Measurements from ENCODE around the gene SLC13A1. TPM values are rescaled to one million over a fixed set of nuclear protein-coding genes. Genes with fewer than 3 reads are reported as not detected.

The SLC13A1 gene
- total and polyA plus RNA-seq, 4 donors = not detected

DNA sequence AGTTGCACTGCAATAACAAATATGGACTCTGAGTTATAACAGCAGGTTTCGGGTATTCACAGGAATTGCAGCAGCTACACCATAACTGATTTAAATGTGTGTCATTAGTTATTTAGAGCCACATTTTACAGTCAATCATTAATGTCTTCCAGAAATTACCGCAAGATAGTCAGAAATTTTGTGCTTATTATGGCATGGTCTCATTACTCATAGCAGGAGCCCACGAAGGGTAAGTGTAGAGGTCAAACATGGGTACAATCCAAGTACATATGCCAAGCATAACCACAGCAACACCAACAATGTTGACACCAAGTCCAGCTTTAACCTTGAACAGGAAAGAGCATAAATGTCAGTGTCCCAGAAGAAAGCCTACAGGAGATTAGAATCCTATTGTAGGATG lies 84.4 kb downstream of the SLC13A1 start:
- Histone ChIP-seq H3K4me3 (no peak overlapping the region), H3K4me1 (ENCODE audit: control insufficient read depth in 5 of 5, insufficient read depth in 5 of 5, low read length in 5 of 5) (no peaks in the 10 kb centered on the region), H3K27me3 (ENCODE audit: control insufficient read depth in 3 of 3, insufficient read depth in 3 of 3, low read length in 2 of 3) (no peaks in the 10 kb centered on the region), H3K27ac (ENCODE audit: low read depth in 1 of 2, low read length in 1 of 2) (no peak overlapping the region), H3K9ac (ENCODE audit: insufficient read depth in 1 of 2, low read length in 2 of 2) (no peak overlapping the region), H3K36me3 (ENCODE audit: control insufficient read depth in 4 of 4, insufficient read depth in 4 of 4, low read length in 4 of 4) (no peaks in the 10 kb centered on the region), H3K9me3 (ENCODE audit: control insufficient read depth in 4 of 4, insufficient read depth in 3 of 4, low read length in 3 of 4) (peaks cover 0 to 4% (median 0%) of the 10 kb centered on the region in 4 donors)
- 86 to 90% methylated on average over 3 of the region's 3 CpGs for WGBS, 2 donors
- DNase-seq (no peak), ATAC-seq (ENCODE audit: insufficient read depth, low FRiP score) (no peak)
- TF ChIP-seq, protein P1, sequence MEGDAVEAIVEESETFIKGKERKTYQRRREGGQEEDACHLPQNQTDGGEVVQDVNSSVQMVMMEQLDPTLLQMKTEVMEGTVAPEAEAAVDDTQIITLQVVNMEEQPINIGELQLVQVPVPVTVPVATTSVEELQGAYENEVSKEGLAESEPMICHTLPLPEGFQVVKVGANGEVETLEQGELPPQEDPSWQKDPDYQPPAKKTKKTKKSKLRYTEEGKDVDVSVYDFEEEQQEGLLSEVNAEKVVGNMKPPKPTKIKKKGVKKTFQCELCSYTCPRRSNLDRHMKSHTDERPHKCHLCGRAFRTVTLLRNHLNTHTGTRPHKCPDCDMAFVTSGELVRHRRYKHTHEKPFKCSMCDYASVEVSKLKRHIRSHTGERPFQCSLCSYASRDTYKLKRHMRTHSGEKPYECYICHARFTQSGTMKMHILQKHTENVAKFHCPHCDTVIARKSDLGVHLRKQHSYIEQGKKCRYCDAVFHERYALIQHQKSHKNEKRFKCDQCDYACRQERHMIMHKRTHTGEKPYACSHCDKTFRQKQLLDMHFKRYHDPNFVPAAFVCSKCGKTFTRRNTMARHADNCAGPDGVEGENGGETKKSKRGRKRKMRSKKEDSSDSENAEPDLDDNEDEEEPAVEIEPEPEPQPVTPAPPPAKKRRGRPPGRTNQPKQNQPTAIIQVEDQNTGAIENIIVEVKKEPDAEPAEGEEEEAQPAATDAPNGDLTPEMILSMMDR (IDR thresholded peaks at IDR 0.05; ENCODE audit: control extremely low read depth, extremely low read depth) = no peak

DNA sequence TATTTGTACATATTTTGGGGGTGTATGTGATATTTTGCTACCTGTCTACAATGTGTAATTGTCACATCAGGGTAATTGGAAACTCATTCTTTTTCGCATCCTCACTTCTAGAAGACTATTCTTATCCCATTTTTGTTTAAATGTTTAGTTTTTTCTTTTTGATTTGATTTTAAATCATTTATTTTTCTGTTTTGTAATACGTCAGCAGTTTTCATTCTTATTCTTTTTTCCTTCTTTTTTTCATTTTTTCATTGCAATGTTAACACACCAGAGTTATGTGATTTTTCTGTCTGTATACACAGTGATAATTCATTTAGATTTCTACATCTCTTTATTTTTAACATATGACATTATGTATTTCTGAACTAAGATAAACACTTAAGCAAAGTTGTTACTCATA lies 85.5 kb downstream of the SLC13A1 start:
- Histone ChIP-seq H3K9me3 (ENCODE audit: control insufficient read depth in 4 of 4, insufficient read depth in 3 of 4, low read length in 3 of 4) (peaks cover 0 to 8% (median 2%) of the 10 kb centered on the region in 4 donors), H3K9ac (ENCODE audit: insufficient read depth in 1 of 2, low read length in 2 of 2) (no peak overlapping the region), H3K36me3 (ENCODE audit: control insufficient read depth in 4 of 4, insufficient read depth in 4 of 4, low read length in 4 of 4) (no peaks in the 10 kb centered on the region), H3K27ac (ENCODE audit: low read depth in 1 of 2, low read length in 1 of 2) (no peak overlapping the region), H3K4me3 (no peak overlapping the region), H3K4me1 (ENCODE audit: control insufficient read depth in 5 of 5, insufficient read depth in 5 of 5, low read length in 5 of 5) (no peaks in the 10 kb centered on the region), H3K27me3 (ENCODE audit: control insufficient read depth in 3 of 3, insufficient read depth in 3 of 3, low read length in 2 of 3) (no peaks in the 10 kb centered on the region)
- DNase-seq = no peak
- no peak for ATAC-seq (ENCODE audit: insufficient read depth, low FRiP score)
- TF ChIP-seq, protein P1 (IDR thresholded peaks at IDR 0.05; ENCODE audit: control extremely low read depth, extremely low read depth) = no peak
- WGBS, 2 donors = 84 to 91% methylated on average over 2 of the region's 2 CpGs

DNA sequence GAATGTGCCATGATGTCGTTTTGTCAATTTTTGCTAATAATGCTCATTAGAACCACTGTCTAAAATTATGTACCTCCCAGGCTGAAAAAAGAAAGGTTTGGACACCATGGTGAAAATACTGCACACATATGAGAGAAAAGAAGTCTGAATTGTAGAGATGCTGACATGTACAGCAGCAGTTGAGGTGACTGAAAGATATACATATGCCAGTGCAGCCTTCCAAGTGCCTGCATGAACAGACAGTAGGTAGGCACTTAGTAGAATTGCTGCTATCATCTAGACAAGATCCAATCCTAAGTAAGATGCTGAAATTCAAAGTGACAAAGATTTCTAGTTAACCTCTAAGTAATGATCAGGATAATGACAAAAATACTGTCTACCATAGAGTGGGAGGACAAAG lies 86.9 kb downstream of the SLC13A1 start:
- Histone ChIP-seq H3K36me3 (ENCODE audit: control insufficient read depth in 4 of 4, insufficient read depth in 4 of 4, low read length in 4 of 4) (no peaks in the 10 kb centered on the region), H3K27me3 (ENCODE audit: control insufficient read depth in 3 of 3, insufficient read depth in 3 of 3, low read length in 2 of 3) (no peaks in the 10 kb centered on the region), H3K4me1 (ENCODE audit: control insufficient read depth in 5 of 5, insufficient read depth in 5 of 5, low read length in 5 of 5) (no peaks in the 10 kb centered on the region), H3K4me3 (no peak overlapping the region), H3K9me3 (ENCODE audit: control insufficient read depth in 4 of 4, insufficient read depth in 3 of 4, low read length in 3 of 4) (peaks cover 0 to 8% (median 2%) of the 10 kb centered on the region in 4 donors), H3K27ac (ENCODE audit: low read depth in 1 of 2, low read length in 1 of 2) (no peak overlapping the region), H3K9ac (ENCODE audit: insufficient read depth in 1 of 2, low read length in 2 of 2) (no peak overlapping the region)
- ATAC-seq (ENCODE audit: insufficient read depth, low FRiP score) = no peak
- TF ChIP-seq, protein P1 (IDR thresholded peaks at IDR 0.05; ENCODE audit: control extremely low read depth, extremely low read depth) = no peak
- WGBS, 2 donors = 84 to 91% methylated on average over 1 of the region's 1 CpG
- DNase-seq = no peak

DNA sequence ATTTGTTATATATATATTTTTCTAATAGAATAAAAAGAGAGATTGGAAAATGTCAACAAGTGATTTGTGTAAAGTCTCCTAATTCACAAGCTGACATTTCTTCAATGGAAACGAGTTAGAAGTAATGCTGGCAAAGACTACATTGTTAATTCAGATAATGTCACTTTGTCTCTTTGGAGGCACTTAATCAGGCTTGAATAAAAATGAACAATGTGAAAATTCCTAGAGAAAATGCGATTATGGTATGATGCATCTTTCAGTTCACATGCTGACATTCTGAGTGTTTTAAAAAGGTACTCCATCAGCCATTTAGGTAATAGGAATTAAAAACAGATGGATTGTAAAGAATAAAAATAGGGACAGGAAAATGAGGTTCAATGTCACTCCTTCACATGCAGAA lies 100.1 kb downstream of the SLC13A1 start:
- Histone ChIP-seq H3K36me3 (ENCODE audit: control insufficient read depth in 4 of 4, insufficient read depth in 4 of 4, low read length in 4 of 4) (no peaks in the 10 kb centered on the region), H3K4me3 (no peak overlapping the region), H3K27ac (ENCODE audit: low read depth in 1 of 2, low read length in 1 of 2) (no peak overlapping the region), H3K9ac (ENCODE audit: insufficient read depth in 1 of 2, low read length in 2 of 2) (no peak overlapping the region), H3K9me3 (ENCODE audit: control insufficient read depth in 4 of 4, insufficient read depth in 3 of 4, low read length in 3 of 4) (no peaks in the 10 kb centered on the region), H3K4me1 (ENCODE audit: control insufficient read depth in 5 of 5, insufficient read depth in 5 of 5, low read length in 5 of 5) (no peaks in the 10 kb centered on the region), H3K27me3 (ENCODE audit: control insufficient read depth in 3 of 3, insufficient read depth in 3 of 3, low read length in 2 of 3) (no peaks in the 10 kb centered on the region)
- DNase-seq = no peak
- WGBS, 2 donors = 63 to 73% methylated on average over 2 of the region's 2 CpGs
- TF ChIP-seq, protein P1 (IDR thresholded peaks at IDR 0.05; ENCODE audit: control extremely low read depth, extremely low read depth) = no peak
- ATAC-seq (ENCODE audit: insufficient read depth, low FRiP score) = no peak
